NCI-H524 (cell line): ENCODE measurements around the gene DNAJC30.
A peak's percentile ranks its signal among the peaks of the same experiment; 100 is the strongest.

ENCODE experiments used
- DNase-seq, 2 experiments: peaks; one replicate each; lab custom pipeline; 2025; lab: John Stamatoyannopoulos, UW

The DNAJC30 gene

DNA sequence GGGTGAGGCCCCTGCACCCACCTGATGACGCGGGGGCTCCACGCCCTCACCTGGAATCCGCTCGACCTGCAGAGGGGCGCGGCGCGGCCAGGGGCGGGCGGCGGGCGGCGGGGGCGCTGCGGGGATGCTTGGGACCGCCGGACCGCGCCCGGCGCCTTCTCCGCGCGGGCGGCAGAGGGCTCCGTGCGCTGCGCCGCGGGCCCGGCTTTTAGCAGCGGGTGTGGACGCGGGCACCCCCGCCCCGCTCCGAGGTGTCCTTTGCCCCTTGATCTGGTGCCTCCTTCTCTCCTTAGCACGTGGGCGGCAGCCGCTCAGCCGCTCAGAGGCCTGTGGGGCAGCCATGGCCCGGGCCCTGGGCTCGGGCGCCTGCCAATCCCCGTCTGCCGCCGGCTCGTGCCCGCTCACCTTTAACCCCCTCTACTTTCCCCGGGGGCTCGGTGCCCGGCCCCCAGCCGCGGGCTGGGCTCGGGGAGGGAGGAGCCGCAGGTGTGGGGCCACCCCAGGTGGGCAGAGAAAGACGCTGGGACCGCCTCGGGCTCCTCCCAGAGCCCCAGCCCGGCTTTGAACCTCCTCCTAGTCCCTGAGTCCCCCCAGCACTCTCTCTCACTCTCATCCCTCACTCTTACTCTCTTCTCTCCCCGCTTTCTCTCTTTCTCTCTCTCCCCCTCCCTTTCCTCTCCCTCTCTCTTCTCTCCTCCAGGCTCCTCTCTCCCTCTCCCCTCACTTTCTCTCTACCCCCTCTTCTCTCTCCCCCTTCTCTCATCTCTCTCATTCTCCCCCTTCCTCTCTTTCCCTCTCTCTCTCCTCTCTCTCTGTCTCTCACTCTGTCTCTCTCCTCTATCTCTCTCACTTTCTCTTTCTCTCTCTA is 35.3 kb downstream of the DNAJC30 start:
- DNase-seq = peak in 1 of 2 experiments; percentile 39

DNA sequence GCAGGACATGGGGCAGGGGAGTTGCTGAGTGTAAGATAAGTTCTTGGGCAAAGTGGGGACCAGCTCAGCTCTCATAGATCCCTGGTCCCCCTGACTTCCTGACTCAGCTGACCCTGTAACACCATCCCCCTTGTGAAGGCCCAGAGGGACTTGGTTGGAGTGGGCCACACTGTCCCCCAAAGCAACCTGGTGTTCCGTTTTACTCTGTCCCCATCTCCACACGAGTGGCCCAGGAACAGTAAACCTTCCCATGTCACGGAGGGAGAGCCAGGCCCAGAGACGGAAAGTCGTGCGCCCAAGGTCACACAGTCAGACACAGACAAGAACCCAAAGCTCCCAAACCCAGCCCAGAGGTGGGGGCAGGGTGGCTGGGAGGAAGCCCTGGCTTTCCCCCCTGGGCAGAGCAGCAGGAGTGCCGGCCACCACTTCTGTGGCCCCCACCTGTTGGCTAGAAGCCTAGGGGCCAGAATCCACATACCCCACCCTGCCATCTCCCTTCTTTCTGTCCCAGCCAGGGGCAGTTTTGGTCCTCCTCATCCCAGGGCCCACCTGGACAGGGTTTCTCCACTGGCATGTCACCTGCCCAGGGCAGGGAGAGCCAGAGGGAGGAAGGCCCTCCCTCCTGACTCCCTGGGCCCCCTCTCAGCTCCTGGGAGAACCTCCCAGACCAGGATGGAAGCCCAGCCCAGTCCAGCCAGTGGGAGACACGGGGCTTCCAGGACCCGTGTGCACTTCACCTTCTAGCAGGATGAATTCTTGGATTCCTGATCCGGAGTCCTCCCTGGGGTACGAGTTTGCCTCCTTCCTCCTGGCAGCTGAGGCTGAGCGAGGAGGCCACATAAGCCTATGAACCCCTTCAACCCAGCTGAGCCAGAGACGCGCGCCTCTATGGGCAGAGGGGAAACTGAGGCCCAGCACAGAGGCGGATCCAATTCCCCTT is 36.2 kb downstream of the DNAJC30 start:
- DNase-seq = no peak

DNA sequence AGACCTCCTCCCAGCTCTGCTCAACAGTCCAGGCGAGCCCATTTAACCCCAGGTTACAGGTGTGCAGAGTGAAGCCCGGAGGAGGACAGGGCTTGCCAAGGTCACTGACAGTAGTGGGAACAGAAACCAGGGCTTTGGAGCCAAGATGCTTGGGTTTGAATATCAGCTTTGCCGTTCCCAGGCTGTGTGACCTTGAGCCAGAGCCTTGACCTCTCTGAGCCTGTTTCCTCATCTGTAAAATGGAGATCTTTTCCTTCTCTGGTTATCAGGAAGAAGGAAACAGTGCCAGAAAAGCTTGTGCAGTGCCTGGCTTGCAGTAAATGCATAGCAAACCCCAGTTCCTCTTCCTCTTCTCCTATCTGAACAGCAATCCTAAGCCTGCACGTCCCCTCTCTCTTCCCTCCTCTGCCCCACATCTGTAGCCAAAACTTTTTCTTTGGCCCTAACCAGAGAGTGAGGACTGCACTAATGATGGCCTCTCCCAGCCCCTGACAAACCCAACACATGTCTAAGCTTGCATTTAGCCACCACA is 37.5 kb downstream of the DNAJC30 start:
- no peak for DNase-seq

DNA sequence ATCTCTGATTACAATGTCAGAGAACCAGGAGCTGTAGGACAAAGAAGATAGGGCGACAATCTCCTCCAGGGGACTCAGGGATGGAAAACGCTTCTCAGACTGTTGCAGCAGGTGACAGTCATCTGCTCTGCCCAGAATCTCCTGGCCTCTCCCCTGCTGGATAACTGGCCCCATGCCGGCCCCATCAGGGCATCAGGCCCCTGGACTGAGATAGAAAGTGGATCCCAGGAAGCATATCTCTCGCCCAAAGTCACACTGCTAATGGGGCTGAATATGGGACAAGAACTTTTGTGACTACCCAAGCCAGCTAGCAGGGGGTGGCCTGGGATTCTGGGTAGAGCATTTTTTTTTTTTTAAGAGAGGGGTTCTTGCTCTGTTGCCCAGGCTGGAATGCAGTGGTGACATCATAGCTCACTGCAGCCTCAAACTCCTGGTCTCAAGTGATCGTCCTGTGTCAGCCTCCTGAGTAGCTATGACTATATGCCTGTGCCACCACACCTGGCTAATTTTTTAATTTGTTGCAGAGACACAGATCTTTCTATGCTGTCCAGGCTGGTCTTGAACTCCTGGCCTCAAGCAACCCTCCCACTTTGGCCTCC is 38.5 kb downstream of the DNAJC30 start:
- no peak for DNase-seq

DNA sequence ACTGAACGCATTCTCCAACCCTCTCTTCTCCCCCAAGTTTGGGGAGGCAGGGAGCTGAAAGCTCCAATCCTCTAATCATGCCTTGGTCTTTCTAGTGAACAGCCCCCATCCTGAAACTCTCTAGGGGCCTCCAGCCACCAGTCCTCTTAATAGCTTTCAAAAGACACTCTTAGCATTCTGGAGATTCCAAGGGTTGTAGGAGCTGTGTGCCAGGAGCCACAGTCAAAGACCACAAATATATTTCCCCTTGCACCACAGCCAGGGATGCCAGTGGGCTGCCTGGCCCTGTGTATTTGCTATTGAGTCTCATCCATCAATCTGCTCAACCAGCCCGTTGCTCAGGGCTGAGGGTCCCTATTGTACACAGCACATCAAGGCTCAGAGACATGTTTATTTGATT is 40.4 kb downstream of the DNAJC30 start:
- no peak for DNase-seq

DNA sequence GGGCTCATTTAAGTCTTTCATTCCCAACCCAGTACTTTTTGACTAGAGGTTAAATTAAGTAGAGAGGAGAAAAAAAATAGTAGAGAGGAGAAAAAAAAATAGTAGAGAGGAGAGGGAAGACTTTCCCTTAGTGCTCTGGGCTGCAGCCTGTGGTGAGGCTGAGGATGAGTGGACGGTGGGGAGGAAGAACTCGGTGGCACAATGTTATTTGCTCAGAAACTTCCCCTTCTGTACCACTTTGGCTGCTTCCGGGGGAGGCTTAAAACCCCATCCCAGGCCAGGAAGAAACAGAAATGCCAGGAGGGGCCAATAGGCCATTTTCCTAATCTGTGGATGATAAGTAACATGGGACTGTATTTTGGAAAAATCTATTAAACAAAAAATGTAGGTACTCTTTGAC is 44.3 kb downstream of the DNAJC30 start:
- DNase-seq = no peak

DNA sequence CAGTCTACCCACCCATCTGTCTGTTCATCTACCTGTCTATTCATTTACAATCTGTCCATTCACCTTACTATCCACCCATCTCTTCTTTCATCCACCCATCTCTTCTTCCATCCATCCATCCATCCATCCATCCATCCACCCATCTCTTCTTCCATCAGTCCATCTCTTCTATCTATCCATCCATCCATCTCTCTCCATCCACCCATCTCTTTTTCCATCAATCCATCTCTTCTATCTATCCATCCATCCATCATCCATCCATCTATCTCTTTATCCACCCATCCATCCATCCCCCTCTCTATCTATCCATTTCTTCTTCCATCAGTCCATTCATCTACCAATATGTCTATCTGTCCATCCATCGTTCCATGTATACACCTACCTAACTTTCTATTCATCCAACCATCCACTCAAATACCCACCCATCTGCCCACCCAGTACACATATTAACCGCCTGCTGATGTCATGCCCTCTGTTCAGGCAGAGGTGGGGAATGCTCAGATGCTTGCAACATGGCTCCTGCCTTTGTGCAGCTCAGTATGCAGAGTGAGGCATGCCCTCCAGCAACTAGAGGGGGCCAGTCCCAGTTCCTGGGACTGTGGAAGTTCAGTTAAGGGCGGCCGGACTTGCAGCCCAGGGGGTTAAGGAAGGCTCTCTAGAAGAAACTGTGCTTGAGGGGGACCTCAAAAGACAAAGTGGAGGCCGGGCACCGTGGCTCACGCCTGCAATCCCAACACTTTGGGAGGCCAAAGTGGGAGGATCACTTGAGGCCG is 47.6 kb downstream of the DNAJC30 start:
- no peak for DNase-seq

DNA sequence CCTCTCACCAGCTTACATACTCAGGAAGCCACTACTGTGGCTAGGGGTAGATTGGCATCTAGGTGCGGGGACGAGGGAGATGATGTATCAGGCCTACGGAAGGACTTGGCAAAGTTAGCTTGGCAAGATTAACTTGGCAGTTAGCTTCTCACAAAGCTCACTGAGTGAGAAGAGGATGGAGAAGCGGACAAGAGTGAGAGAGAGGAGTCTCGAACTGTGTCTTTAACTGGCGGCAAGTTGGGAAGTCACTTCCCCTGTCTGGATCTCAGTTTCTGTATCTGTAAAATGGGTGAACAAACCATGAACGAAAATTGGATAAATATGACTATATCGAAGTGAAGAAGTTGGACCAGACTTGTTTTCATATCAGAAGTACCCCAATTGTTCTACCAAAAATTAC is 49.4 kb downstream of the DNAJC30 start:
- no peak for DNase-seq

DNA sequence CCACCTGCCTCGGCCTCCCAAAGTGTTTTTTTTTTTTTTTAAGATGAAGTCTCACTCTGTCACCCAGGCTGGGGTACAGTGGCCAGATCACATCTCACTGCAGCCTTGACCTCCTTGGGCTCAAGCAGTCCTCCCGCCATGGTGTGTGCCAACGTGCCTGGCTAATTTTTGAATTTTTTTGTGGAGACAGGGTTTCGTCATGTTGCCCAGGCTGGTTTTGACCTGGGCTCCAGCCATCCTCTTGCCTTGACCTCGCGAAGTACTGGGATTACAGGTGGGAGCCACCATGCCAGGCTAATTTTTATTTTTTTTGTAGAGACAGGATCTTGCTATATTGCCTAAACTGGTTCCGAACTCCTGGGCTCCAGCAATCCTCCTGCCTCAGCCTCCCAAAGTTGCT is 49.9 kb downstream of the DNAJC30 start:
- DNase-seq = no peak

DNA sequence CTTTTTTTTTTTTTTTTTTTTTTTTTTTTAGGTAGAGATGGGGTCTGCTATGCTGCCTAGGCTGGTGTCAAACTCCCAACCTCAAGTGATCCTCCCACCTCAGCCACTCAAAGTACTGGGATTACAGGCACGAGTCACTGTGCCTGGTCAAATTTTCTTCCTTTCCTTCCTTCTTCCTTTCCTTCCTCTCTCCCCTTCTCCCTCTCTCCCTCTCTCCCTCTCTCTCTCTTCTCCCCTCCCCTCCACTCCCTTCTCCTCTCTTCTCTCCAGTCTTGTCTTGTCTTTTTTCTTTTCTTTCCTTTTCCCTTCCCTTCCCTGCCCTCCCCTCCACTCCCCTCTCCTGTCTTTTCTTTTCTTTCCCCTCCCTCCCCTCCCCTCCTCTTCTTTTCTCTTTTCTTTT is 51.7 kb downstream of the DNAJC30 start:
- DNase-seq = no peak
